Mononuclear cell (primary cell): ENCODE data around the gene SYNGAP1. TPM values are rescaled to one million over a fixed set of nuclear protein-coding genes. Genes with fewer than 3 reads are reported as not detected.
"Not testable (repeated sequence)": the region's sequence is repeated elsewhere in the genome, so short reads cannot be mapped to it uniquely, and the experiment has no call there.

Experiments used
- H3K27me3 ChIP-seq: 2 replicates; pipeline ENCODE4 v1.6.0; 2011; ENCODE audit warnings: low read length, control low read depth; ENCODE audit not compliant: insufficient read depth
- H3K4me1 ChIP-seq: 2 replicates; pipeline ENCODE4 v1.5.1; 2011; ENCODE audit warnings: mild to moderate bottlenecking, low read length, control low read depth; ENCODE audit not compliant: insufficient read depth
- H3K4me3 ChIP-seq: 2 replicates; pipeline ENCODE4 v1.5.1; 2011; ENCODE audit warnings: mild to moderate bottlenecking, low read length, moderate library complexity
- H3K9me3 ChIP-seq: 2 replicates; pipeline ENCODE4 v1.5.1; 2011; ENCODE audit warnings: low read depth, mild to moderate bottlenecking, control low read depth, low read length
- total RNA-seq: library from RNA; depleted of rRNA; stranded (reverse); fragments of >200 nt; gene quantifications from one replicate; pipeline ENCODE4 v1.2.3, GENCODE V29; 2012

Gene SYNGAP1
- total RNA-seq, 1 donor = 10.5 TPM

DNA sequence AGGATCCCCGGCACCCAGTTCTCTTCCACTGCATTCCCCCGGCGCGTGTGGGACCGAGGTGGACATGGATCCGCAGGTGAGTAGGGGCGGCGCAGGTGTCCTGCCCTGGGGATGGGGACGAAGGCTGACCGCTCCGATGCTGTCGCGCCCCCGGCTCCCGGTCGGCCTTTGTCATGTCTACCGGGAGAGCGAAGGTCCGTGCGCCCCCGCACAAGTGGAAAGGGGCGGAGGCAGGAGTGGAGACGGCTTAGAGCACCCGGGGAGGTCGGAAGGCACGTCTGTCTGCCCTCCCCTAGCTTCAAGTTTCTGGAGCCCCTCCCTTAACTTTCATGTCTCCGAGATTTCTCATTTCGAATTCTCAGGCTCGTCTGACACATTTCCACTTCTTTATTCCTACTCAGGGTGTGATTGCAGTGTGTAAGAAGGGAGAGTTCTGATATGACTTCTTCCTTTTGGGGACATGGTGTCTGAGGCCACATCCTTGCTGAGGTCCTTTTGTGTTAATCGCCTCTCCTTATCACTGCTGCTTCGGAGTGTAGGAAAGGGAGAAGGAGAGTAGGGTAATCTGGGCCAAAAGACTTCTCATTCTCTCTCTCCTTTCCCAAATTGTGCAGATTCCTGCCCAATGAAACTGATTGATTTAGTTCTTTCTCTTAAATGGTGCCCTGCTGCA is 27.8 kb upstream of the SYNGAP1 start:
- H3K4me1 ChIP-seq = peaks cover 32% of the 10 kb centered on the region
- H3K9me3 ChIP-seq = no peaks in the 10 kb centered on the region
- H3K4me3 ChIP-seq = peak overlapping the region; percentile 57
- H3K27me3 ChIP-seq = no peaks in the 10 kb centered on the region

DNA sequence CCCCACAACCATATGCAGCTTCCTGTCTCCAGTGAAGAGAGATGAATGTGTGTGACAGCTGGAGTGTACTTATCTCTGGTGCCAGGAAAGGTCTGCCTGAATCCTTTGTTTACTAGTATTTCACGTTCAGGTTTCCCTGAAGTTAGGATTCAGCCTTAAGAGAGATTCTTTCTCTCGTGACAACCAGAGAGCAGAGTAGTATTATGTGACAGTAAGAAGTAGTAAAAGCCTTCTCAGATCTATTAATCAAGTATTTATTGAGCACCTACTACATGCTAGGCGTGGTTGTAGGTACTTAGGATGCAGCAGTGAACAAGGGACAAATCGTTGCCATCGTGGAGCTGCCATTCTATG is 27.3 kb upstream of the SYNGAP1 start:
- H3K27me3 ChIP-seq = no peaks in the 10 kb centered on the region
- no peaks in the 10 kb centered on the region for H3K9me3 ChIP-seq
- no peak overlapping the region for H3K4me3 ChIP-seq
- H3K4me1 ChIP-seq = peaks cover 32% of the 10 kb centered on the region

DNA sequence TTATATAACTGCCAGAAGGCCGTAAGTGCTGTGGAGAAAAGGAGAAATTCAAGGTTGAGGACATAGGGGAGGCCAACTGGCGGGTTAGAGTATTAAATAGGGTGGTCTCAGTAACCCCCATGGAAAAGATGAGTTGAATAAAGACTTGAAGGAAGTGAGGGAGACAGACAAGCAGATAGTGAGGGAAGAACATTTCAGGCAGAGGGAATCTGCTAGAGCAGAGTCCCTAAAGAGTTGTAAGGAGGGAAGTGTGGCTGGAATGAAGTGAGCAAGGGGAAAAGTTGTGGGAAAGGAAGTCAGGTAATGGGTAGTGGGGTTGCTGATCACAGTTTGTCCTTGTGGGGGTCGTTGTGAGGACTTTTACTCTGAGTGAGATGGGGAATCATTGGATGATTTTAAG is 26.9 kb upstream of the SYNGAP1 start:
- peaks cover 32% of the 10 kb centered on the region for H3K4me1 ChIP-seq
- H3K9me3 ChIP-seq = no peaks in the 10 kb centered on the region
- no peaks in the 10 kb centered on the region for H3K27me3 ChIP-seq
- no peak overlapping the region for H3K4me3 ChIP-seq

DNA sequence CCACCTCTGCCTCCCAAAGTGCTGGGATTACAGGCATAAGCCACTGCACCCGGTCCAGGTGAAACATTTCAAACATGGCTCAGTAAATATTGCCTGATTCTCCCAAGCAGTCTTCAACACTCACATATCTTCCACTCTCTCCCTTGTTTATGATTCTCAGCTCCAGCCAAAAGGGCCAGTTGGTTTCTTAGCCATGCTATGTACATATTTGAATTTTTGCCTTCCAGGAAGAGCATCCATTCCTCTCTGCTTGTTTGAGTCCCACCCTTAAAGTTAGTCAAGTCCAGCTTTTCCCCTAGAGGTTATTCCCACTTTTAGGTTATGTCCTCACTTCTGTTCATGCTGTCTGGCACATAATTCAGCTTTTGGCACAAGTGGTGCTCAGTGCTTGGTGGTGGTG is 22.3 kb upstream of the SYNGAP1 start:
- H3K27me3 ChIP-seq = no peaks in the 10 kb centered on the region
- H3K4me3 ChIP-seq = no peak overlapping the region
- H3K9me3 ChIP-seq = no peaks in the 10 kb centered on the region
- peaks cover 14% of the 10 kb centered on the region for H3K4me1 ChIP-seq

DNA sequence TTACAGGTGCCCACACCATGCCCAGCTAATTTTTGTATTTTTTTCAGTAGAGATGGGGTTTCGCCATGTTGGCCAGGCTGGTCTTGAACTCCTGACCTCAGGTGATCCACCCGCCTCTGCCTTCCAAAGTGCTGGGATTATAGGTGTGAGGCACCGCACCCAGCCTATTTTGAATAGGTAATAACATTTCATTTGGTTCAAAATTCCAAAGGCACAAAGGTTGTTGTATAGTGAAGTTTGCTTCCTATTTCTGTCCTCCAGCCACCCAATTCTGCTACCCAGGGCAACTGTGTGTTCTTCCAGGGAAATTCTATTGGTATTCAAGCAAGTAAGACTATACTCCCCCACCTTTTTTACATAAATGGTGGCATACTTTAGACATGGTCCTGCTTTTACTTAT is 21.3 kb upstream of the SYNGAP1 start:
- H3K9me3 ChIP-seq, H3K4me1 ChIP-seq, H3K4me3 ChIP-seq, H3K27me3 ChIP-seq: not testable (repeated sequence)

DNA sequence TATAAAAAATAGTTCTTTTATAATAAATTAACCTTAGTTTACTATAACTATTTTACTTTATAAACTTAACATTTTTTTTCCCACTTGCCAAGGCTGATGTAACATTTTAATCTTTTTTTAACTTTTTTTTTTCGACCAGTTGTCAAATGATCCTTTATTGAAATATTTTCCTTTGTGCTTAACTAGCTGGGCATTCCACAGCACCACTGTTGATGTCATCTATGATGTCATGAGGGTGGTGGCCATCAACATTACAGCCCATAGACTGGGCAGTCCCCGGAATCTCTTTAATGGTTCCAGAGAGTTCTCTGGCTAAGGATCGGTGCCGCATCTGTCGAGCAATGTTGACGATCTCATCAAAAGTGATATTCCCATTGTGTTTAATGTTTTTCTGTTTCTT is 20.0 kb upstream of the SYNGAP1 start:
- not testable (repeated sequence) for H3K4me1 ChIP-seq, H3K9me3 ChIP-seq, H3K27me3 ChIP-seq, H3K4me3 ChIP-seq

DNA sequence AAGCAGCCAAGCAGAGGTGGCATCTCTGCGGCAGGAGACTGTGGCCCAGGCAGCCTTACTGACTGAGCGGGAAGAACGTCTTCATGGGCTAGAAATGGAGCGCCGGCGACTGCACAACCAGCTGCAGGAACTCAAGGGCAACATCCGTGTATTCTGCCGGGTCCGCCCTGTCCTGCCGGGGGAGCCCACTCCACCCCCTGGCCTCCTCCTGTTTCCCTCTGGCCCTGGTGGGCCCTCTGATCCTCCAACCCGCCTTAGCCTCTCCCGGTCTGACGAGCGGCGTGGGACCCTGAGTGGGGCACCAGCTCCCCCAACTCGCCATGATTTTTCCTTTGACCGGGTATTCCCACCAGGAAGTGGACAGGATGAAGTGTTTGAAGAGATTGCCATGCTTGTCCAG is 15.0 kb upstream of the SYNGAP1 start:
- Histone ChIP-seq H3K4me3 (no peak overlapping the region), H3K4me1 (peaks cover 7% of the 10 kb centered on the region), H3K27me3 (no peaks in the 10 kb centered on the region), H3K9me3 (no peaks in the 10 kb centered on the region)

DNA sequence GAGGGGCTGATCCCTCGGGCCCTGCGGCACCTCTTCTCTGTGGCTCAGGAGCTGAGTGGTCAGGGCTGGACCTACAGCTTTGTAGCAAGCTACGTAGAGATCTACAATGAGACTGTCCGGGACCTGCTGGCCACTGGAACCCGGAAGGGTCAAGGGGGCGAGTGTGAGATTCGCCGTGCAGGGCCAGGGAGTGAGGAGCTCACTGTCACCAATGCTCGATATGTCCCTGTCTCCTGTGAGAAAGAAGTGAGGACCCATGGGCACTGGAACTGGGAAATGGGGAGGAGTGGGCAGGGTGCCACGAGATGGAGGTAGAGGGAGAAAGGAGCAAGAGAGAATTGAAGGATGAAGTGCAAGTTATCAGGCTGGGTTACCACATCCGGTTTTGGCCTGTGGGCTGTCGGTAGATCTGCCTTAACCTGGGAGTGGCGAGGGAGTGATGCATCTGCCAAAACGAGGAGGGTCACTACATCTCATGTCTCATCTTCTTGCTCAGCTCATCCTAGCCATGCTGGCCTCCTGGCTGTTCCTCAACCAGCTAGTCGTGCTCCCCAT is 14.4 kb upstream of the SYNGAP1 start:
- Histone ChIP-seq H3K27me3 (no peaks in the 10 kb centered on the region), H3K4me3 (no peak overlapping the region), H3K9me3 (no peaks in the 10 kb centered on the region), H3K4me1 (peaks cover 9% of the 10 kb centered on the region)

DNA sequence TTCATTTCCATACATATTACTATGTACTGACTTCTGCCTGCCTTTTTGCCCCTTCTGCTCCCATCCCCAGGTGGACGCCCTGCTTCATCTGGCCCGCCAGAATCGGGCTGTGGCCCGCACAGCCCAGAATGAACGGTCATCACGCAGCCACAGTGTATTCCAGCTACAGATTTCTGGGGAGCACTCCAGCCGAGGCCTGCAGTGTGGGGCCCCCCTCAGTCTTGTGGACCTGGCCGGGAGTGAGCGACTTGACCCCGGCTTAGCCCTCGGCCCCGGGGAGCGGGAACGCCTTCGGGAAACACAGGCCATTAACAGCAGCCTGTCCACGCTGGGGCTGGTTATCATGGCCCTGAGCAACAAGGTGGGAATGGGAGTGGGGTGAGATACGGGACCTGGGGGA is 13.7 kb upstream of the SYNGAP1 start:
- Histone ChIP-seq H3K27me3 (no peaks in the 10 kb centered on the region), H3K4me1 (peaks cover 9% of the 10 kb centered on the region), H3K4me3 (no peak overlapping the region), H3K9me3 (no peaks in the 10 kb centered on the region)

DNA sequence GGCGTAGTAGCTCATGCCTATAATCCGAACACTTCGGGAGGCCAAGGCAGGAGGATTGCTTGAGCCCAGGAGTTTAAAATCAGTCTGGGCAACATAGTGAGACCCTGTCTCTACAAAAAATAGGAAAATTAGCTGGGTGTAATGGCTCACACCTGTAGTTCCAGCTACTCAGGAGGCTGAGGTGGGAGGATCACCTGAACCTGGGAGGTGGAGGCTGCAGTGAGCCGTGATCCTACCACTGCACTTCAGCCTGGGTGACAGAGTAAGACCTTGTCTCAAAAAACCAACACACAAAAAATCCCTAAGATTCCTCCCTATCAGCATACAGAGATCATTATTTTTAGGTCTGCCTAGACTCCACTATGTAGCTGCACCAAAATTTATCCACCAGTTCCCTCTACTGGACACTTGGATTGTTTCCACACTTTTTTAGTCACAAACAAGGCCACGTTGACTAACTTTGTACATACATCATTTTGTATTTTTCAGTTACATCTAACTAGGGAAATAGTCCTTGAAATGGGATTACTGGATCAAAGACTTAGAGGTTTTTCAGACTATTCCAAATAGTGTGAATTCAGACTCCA is 12.6 kb upstream of the SYNGAP1 start:
- Histone ChIP-seq H3K27me3 (no peaks in the 10 kb centered on the region), H3K9me3 (no peaks in the 10 kb centered on the region), H3K4me3 (no peak overlapping the region), H3K4me1 (peaks cover 19% of the 10 kb centered on the region)

DNA sequence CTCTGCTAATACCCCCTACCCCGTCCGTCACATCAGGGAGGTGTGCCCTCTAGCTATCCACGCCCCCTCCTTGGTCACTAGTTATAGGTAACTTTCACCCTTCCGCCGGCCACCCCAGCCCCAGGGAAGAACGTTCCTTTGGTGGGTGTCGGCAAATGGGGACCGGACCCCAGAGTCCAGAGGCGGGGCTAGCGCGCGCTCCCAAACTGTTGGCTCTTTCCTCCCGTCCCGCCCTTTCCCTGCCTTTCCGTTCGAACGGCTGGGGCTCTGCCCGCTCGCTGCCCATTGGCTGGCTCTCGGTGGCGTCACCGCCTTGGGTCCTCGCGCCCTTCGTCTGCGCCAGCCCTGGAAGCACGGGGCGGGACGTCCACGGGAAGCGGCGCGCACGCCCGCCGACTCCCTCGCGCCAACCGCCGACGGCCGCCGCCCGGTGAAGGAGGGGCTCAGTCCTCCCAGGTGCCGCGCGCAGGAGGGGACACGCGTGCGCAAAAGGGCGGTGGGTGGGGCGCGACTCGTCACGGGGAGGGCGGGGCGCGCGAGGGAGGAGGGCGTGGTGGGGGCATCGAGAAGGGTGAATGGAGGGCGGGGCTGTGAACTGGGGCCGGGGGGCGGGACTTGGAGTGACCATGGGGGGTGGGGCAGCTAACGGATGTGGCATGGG is 9.7 kb upstream of the SYNGAP1 start:
- no peaks in the 10 kb centered on the region for H3K27me3 ChIP-seq
- H3K4me3 ChIP-seq = peak overlapping the region; percentile 64
- no peaks in the 10 kb centered on the region for H3K9me3 ChIP-seq
- peaks cover 36% of the 10 kb centered on the region for H3K4me1 ChIP-seq

DNA sequence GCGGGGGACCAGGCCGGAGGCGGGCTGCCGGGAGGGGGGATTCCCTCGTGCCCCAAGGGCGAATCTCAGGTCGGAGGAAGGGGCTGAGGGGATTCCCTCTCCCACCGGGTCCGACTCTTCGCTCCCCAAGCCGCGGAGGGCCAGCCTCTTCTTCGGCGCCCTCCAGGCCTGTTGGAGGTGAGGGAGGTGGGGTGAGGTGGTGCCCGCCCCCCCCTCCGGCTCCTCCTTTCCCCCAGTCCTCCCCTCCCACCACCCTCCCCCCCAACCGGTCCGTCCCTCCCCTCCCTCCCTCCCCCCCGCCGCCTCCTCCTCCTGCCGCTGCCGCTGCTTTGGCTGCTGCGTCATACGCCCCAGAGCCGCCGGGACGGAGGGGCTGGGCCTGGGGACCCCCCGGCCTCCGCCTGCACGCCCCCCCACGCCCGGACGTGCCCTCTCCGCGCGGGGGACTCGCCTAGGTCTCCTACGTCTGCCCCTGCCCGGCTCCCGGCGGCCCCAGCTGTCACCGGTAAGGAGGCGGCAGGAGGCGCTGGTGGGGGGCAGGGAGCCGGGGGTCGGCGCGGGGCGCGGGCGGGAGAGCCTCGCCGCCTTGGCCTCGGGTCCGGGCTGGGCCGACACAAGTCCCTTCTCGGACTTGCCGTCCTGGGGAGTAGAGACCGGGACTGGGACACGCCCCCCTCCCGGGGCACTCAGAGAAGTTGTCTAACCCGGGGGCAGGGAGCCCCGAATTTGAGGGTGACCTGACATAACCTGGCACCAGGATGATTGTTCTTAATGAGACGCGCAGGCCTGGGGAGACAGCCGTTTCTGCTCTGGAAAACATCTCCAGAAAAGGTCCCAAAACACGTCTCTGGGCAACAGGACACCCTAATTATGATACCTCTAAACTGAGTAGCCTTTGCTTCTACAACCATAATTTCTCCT is 8.9 kb upstream of the SYNGAP1 start, which contains the start of gene PHF1:
Gene PHF1, plus strand, starts transcription at position 304 of the 921 bp plus-strand sequence. CDS start 1,250 bp downstream, outside the sequence.
- Histone ChIP-seq H3K4me3 (peak within 1 kb of the TSS; percentile 64), H3K27me3 (no peaks in the 10 kb centered on the region), H3K9me3 (no peaks in the 10 kb centered on the region), H3K4me1 (peaks cover 42% of the 10 kb centered on the region)

DNA sequence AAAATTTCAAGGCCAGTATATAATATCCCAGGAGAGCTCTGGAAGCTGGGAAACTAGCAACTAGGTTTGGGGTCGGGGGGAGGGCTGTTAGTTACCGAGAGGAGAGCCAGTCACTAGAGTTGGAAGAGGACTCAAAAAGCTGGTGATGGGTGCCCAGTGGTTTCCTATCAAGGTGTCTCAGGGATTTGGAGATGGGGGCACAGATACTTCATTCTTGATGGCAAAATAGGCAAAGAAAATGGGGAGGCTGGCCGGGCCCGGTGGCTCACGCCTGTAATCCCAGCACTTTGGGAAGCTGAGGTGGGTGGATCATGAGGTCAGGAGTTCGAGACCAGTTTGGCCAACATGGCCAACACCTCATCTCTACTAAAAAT is 8.2 kb upstream of the SYNGAP1 start:
- Histone ChIP-seq H3K9me3 (no peaks in the 10 kb centered on the region), H3K4me1 (peaks cover 49% of the 10 kb centered on the region), H3K4me3 (peak overlapping the region; percentile 61), H3K27me3 (no peaks in the 10 kb centered on the region)

DNA sequence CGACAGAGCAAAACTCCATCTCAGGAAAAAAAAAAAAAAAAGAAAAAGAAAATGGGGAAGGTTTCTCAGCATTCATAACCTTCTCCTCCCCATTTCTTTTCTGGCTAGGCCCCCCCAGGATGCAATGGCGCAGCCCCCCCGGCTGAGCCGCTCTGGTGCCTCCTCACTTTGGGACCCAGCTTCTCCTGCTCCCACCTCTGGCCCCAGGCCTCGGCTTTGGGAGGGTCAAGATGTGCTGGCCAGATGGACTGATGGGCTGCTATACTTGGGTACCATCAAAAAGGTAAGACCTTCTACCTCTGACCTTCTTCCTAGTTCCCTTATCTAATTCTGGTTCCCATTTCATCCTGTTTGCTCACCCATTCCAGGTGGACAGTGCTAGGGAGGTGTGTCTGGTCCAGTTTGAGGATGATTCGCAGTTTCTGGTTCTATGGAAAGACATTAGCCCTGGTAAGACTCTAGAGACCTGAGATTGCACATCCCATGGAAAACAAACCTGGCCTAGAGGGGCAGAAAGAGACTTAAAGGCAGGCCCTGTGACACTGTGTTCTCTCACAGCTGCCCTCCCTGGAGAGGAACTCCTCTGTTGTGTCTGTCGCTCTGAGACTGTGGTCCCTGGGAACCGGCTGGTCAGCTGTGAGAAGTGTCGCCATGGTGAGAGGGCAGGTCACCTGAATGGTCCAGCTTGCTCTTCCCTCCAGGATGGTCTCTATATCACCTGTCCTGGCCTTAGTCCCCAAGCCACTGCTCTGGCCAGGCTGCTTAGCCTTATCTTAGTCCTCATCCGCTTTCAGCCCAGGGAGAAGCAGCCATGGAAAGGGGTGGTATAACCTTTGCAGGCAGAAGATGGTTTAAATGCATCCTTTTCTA is 7.5 kb upstream of the SYNGAP1 start:
- H3K4me3 ChIP-seq = no peak overlapping the region
- H3K27me3 ChIP-seq = no peaks in the 10 kb centered on the region
- H3K9me3 ChIP-seq = no peaks in the 10 kb centered on the region
- peaks cover 56% of the 10 kb centered on the region for H3K4me1 ChIP-seq
